SK-N-SH (cell line): Measurements from ENCODE around the gene NAALADL2. TPM values are rescaled to one million over a fixed set of nuclear protein-coding genes. Genes with fewer than 3 reads are reported as not detected.

Experiments
- CTCF ChIA-PET: fragments of 300-600, 350-600 bp; formaldehyde crosslinking; extraction: SDS; loops from one replicate; lab custom pipeline; 2021; lab: Yijun Ruan, JAX
- POLR2A ChIA-PET: fragments of 350-600 bp; sonication (Branson Sonifier 250); formaldehyde crosslinking; extraction: SDS; loops from one replicate; lab custom pipeline; 2020; ENCODE audit warnings: antibody characterized with exemption, inconsistent platforms; lab: Yijun Ruan, JAX
- DNase-seq: peaks from one replicate; pipeline ENCODE4 v3.0.0; 2012
- H2AFZ ChIP-seq: fragments of 200-600 bp; sonication (generic); 2 replicates; pipeline ENCODE4 v1.8.1; 2016; ENCODE audit warnings: antibody characterized with exemption, mild to moderate bottlenecking, low read depth
- H3F3A ChIP-seq: fragments of 200-600 bp; sonication (generic); replicated peaks from 2 replicates; pipeline ENCODE3; 2016; ENCODE audit warnings: antibody characterized with exemption, mild to moderate bottlenecking; ENCODE audit not compliant: insufficient read depth
- H3K27ac ChIP-seq, 2 experiments: fragments of 200-500 bp in 1 of 2; fragments of 200-600 bp in 1 of 2; sonication (Bioruptor generic) in 1 of 2; sonication (generic), shearing (Covaris generic) in 1 of 2; 2 replicates each; pipeline versions ENCODE4 v1.5.1 to v1.6.1; 2014 to 2016; ENCODE audit warnings: low read depth in 2 of 2, inconsistent platforms in 1 of 2, low read length in 1 of 2, mild to moderate bottlenecking in 1 of 2, mixed read lengths in 1 of 2
- H3K27me3 ChIP-seq: fragments of 200-600 bp; sonication (generic), shearing (Covaris generic); 2 replicates; pipeline ENCODE4 v1.6.1; 2016; ENCODE audit warnings: mixed run types; ENCODE audit not compliant: insufficient read depth
- H3K36me3 ChIP-seq, 2 experiments: fragments of 200-500 bp in 1 of 2; fragments of 200-600 bp in 1 of 2; sonication (Bioruptor generic) in 1 of 2; sonication (generic) in 1 of 2; replicated peaks in 1 of 2; 2 replicates each; pipeline versions ENCODE3 to v1.5.1; 2014 to 2016; ENCODE audit warnings: low read length in 1 of 2, mild to moderate bottlenecking in 1 of 2; ENCODE audit not compliant: insufficient read depth in 2 of 2, control insufficient read depth in 1 of 2
- H3K4me1 ChIP-seq, 2 experiments: fragments of 200-500 bp in 1 of 2; fragments of 200-600 bp in 1 of 2; sonication (Bioruptor generic) in 1 of 2; sonication (generic), shearing (Covaris generic) in 1 of 2; 2 replicates each; pipeline versions ENCODE4 v1.5.1 to v1.6.1; 2014 to 2016; ENCODE audit warnings: low read depth in 1 of 2, low read length in 1 of 2, mixed run types in 1 of 2; ENCODE audit not compliant: insufficient read depth in 2 of 2, control insufficient read depth in 1 of 2
- H3K4me2 ChIP-seq: fragments of 200-600 bp; sonication (generic), shearing (Covaris generic); 2 replicates; pipeline ENCODE4 v1.6.1; 2017; ENCODE audit warnings: mixed run types
- H3K4me3 ChIP-seq, 2 experiments: fragments of 200-500 bp in 1 of 2; fragments of 200-600 bp in 1 of 2; sonication (Bioruptor generic) in 1 of 2; sonication (generic), shearing (Covaris generic) in 1 of 2; 2 replicates each; pipeline versions ENCODE4 v1.5.1 to v1.8.1; 2014 to 2016; ENCODE audit warnings: low read depth in 2 of 2, inconsistent platforms in 1 of 2, low read length in 1 of 2, mild to moderate bottlenecking in 1 of 2, mixed read lengths in 1 of 2, moderate library complexity in 1 of 2
- H3K79me2 ChIP-seq: fragments of 200-600 bp; sonication (generic); 2 replicates; pipeline ENCODE4 v1.8.1; 2017; ENCODE audit warnings: mild to moderate bottlenecking; ENCODE audit not compliant: insufficient read depth
- H3K9ac ChIP-seq: fragments of 200-600 bp; sonication (generic); 2 replicates; pipeline ENCODE4 v1.6.1; 2017; ENCODE audit warnings: mixed run types
- H3K9me2 ChIP-seq: fragments of 200-600 bp; sonication (generic); 2 replicates; pipeline ENCODE4 v1.6.1; 2017; ENCODE audit warnings: mixed run types
- H3K9me3 ChIP-seq: fragments of 200-600 bp; sonication (generic); 2 replicates; pipeline ENCODE4 v1.6.1; 2017; ENCODE audit warnings: mixed run types, mild to moderate bottlenecking, moderate library complexity
- H4K20me1 ChIP-seq: fragments of 200-600 bp; sonication (generic); 2 replicates; pipeline ENCODE4 v1.6.1; 2017; ENCODE audit warnings: mild to moderate bottlenecking, mixed run types; ENCODE audit not compliant: insufficient read depth
- CHD2 ChIP-seq: fragments of 150-350 bp; IDR thresholded peaks from 2 replicates; pipeline ENCODE4 v1.6.1; 2018; ENCODE audit warnings: low read length; ENCODE audit not compliant: partially characterized antibody
- ELF1 ChIP-seq: IDR thresholded peaks from 2 replicates; pipeline ENCODE4 v1.4.0; 2012
- EP300 ChIP-seq, 2 experiments: IDR thresholded peaks; 2 replicates each; pipeline versions ENCODE4 v1.4.0 to v1.6.1; 2012; ENCODE audit warnings: borderline replicate concordance in 1 of 2, low read depth in 1 of 2, low read length in 1 of 2
- FOSL2 ChIP-seq: IDR thresholded peaks from 2 replicates; pipeline ENCODE4 v1.4.0; 2012; ENCODE audit warnings: low read depth, mild to moderate bottlenecking, moderate library complexity, borderline replicate concordance
- FOXJ3 ChIP-seq: sonication (generic); formaldehyde crosslinking; IDR thresholded peaks from 2 replicates; pipeline ENCODE4 v1.5.1; 2020; ENCODE audit warnings: mild to moderate bottlenecking, missing genetic modification reagents
- FOXM1 ChIP-seq: IDR thresholded peaks from 2 replicates; pipeline ENCODE4 v1.4.0; 2012; ENCODE audit warnings: low read depth, mild to moderate bottlenecking
- GABPA ChIP-seq: IDR thresholded peaks from 2 replicates; pipeline ENCODE4 v1.4.0; 2012; ENCODE audit warnings: low read depth, mild to moderate bottlenecking
- MAX ChIP-seq: IDR thresholded peaks from 2 replicates; pipeline ENCODE4 v1.4.0; 2012; ENCODE audit warnings: low read depth
- MXI1 ChIP-seq: IDR thresholded peaks from 2 replicates; pipeline ENCODE4 v1.6.1; 2012; ENCODE audit warnings: mild to moderate bottlenecking, low read depth, low read length, improper control_type of control experiment
- NFIC ChIP-seq: IDR thresholded peaks from 2 replicates; pipeline ENCODE4 v1.4.0; 2012; ENCODE audit warnings: borderline replicate concordance
- RCOR1 ChIP-seq: fragments of 150-350 bp; IDR thresholded peaks from 2 replicates; pipeline ENCODE4 v1.6.1; 2017; ENCODE audit warnings: antibody characterized with exemption, low read length
- RFX5 ChIP-seq: IDR thresholded peaks from 2 replicates; pipeline ENCODE4 v1.6.1; 2012; ENCODE audit warnings: mild to moderate bottlenecking, improper control_type of control experiment, low read length
- TAF1 ChIP-seq: IDR thresholded peaks from 2 replicates; pipeline ENCODE4 v1.6.1; 2012; ENCODE audit warnings: low read depth, mild to moderate bottlenecking, low read length, moderate library complexity, borderline replicate concordance
- TEAD4 ChIP-seq: IDR thresholded peaks from 2 replicates; pipeline ENCODE4 v1.4.0; 2012; ENCODE audit warnings: mild to moderate bottlenecking, borderline replicate concordance; ENCODE audit not compliant: insufficient read depth
- USF2 ChIP-seq: fragments of 150-350 bp; IDR thresholded peaks from 2 replicates; pipeline ENCODE4 v1.6.1; 2017; ENCODE audit warnings: antibody characterized with exemption, low read length, low read depth, borderline replicate concordance
- WGBS: methylation state at CpG from one replicate; pipeline ENCODE4 v1.1.6; 2017; ENCODE audit warnings: low lambda C conversion rate; 5-methylcytosine and 5-hydroxymethylcytosine counted together
- polyA plus RNA-seq, 3 experiments: library from polyadenylated mRNA; depleted of rRNA; stranded (reverse); fragments of >200 nt; gene quantifications; 2 replicates each; pipeline ENCODE4 v1.2.3, GENCODE V29; 2012
- TF ChIP-seq, protein P1 (sequence below): fragments of 200-600 bp; sonication (generic); IDR thresholded peaks from 2 replicates; pipeline ENCODE4 v1.6.1; 2017; ENCODE audit warnings: antibody characterized with exemption, mild to moderate bottlenecking, moderate library complexity
- TF ChIP-seq, protein P2 (sequence below): IDR thresholded peaks from 2 replicates; pipeline ENCODE4; 2012

The NAALADL2 gene
- polyA plus RNA-seq, 1 of the 3 experiments (the other 2 are of a cell fraction) = 1.2 TPM

GRCh38 chr3:175608356-175608755 lies 749.2 kb downstream of the NAALADL2 start:
- Histone ChIP-seq H3K36me3 (no peaks in the 10 kb centered on the region), H3K4me1 (no peaks in the 10 kb centered on the region; a peak in 1 of 4 replicates), H3F3A (no peaks in the 10 kb centered on the region), H3K9ac (no peak overlapping the region), H3K27me3 (no peaks in the 10 kb centered on the region), H3K9me2 (no peaks in the 10 kb centered on the region), H3K79me2 (no peaks in the 10 kb centered on the region), H3K4me2 (no peak overlapping the region), H4K20me1 (no peaks in the 10 kb centered on the region), H3K9me3 (no peaks in the 10 kb centered on the region), H2AFZ (no peak overlapping the region), H3K27ac (no peak overlapping the region), H3K4me3 (no peak overlapping the region)
- ChIA-PET POLR2A (no interaction called here), CTCF (interaction anchor here (1.1 kb wide), 1 partner anchor 35 kb away, joined by 3 read pairs; no protein-coding TSS in a partner anchor)
- WGBS = 87% methylated on average over 5 of the region's 5 CpGs
- TF ChIP-seq RFX5 = no peak
- TF ChIP-seq CHD2 = no peak
- DNase-seq = no peak

GRCh38 chr3:175608911-175609310 lies 749.8 kb downstream of the NAALADL2 start:
- Histone ChIP-seq H3F3A (no peaks in the 10 kb centered on the region), H2AFZ (no peak overlapping the region), H3K4me2 (no peak overlapping the region), H3K9me2 (no peaks in the 10 kb centered on the region), H3K36me3 (no peaks in the 10 kb centered on the region), H3K79me2 (no peaks in the 10 kb centered on the region), H3K4me1 (no peaks in the 10 kb centered on the region; a peak in 1 of 4 replicates), H4K20me1 (no peaks in the 10 kb centered on the region), H3K27me3 (no peaks in the 10 kb centered on the region), H3K9me3 (no peaks in the 10 kb centered on the region), H3K9ac (no peak overlapping the region), H3K4me3 (no peak overlapping the region)
- no peak for DNase-seq
- WGBS = 87% methylated on average over 2 of the region's 2 CpGs
- CTCF ChIA-PET = interaction anchor here (1.1 kb wide), 1 partner anchor 35 kb away, joined by 3 read pairs; no protein-coding TSS in a partner anchor
- POLR2A ChIA-PET = no interaction called here
- no peak for TF ChIP-seq EP300 (IDR thresholded peaks at IDR 0.05; ENCODE audit: borderline replicate concordance in 1 of 2, low read depth in 1 of 2, low read length in 1 of 2)
- TF ChIP-seq, protein P1, sequence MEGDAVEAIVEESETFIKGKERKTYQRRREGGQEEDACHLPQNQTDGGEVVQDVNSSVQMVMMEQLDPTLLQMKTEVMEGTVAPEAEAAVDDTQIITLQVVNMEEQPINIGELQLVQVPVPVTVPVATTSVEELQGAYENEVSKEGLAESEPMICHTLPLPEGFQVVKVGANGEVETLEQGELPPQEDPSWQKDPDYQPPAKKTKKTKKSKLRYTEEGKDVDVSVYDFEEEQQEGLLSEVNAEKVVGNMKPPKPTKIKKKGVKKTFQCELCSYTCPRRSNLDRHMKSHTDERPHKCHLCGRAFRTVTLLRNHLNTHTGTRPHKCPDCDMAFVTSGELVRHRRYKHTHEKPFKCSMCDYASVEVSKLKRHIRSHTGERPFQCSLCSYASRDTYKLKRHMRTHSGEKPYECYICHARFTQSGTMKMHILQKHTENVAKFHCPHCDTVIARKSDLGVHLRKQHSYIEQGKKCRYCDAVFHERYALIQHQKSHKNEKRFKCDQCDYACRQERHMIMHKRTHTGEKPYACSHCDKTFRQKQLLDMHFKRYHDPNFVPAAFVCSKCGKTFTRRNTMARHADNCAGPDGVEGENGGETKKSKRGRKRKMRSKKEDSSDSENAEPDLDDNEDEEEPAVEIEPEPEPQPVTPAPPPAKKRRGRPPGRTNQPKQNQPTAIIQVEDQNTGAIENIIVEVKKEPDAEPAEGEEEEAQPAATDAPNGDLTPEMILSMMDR = no peak
- TF ChIP-seq, all 33 proteins: peak for 0
- H3K27ac ChIP-seq = no peak overlapping the region

DNA sequence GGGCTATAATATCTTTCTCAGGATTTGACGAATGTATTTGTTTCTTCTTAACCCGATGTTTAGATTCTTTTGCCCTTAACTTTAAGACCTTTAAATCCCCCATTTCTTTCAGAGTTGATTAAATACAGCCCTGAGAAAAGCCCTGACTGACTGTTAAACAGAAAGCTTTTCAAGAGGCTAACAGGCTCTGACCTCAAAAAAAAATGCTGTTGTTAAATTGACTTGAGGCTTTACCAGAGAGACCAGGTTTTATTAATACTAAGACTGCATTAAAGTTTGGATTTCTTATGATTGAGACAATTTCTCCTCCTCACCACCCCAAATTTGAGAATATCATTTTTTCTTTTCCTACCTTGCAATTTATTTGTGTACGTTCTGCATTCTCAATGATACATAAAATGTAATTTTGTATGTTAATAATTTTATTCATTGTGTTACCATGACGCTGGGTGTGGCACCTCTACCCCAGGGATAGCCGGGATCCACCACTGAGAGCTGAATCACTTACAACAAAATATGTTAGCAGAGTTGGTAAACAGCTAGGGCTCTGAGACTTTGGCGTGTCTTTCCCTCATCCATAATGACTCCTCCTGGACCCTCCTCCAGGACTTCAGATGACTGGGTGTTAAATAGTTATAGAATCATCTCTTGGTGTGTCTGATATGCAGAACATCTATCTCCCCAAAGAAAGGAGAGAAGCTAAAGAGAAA lies 753.5 kb downstream of the NAALADL2 start:
- 76% methylated on average over 6 of the region's 6 CpGs for WGBS
- H3K4me2 ChIP-seq = no peak overlapping the region
- TF ChIP-seq MAX (no peak), FOXM1 (no peak), TEAD4 (no peak), FOXJ3 (CRISPR knock-in tag) (no peak), ELF1 (no peak), FOSL2 (no peak), EP300 (IDR thresholded peaks at IDR 0.05; ENCODE audit: borderline replicate concordance in 1 of 2, low read depth in 1 of 2, low read length in 1 of 2) (no peak), NFIC (no peak), USF2 (no peak), CHD2 (no peak), GABPA (no peak), MXI1 (no peak), RCOR1 (no peak), TAF1 (no peak)
- TF ChIP-seq, protein P2, sequence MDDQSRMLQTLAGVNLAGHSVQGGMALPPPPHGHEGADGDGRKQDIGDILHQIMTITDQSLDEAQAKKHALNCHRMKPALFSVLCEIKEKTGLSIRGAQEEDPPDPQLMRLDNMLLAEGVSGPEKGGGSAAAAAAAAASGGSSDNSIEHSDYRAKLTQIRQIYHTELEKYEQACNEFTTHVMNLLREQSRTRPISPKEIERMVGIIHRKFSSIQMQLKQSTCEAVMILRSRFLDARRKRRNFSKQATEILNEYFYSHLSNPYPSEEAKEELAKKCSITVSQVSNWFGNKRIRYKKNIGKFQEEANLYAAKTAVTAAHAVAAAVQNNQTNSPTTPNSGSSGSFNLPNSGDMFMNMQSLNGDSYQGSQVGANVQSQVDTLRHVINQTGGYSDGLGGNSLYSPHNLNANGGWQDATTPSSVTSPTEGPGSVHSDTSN = no peak

More for the DNA sequence above, 753.5 kb downstream of the NAALADL2 start:
- no peak overlapping the region for H3K27ac ChIP-seq
- H4K20me1 ChIP-seq = no peaks in the 10 kb centered on the region
- H2AFZ ChIP-seq = no peak overlapping the region
- no peak overlapping the region for H3K4me3 ChIP-seq
- POLR2A ChIA-PET = no interaction called here
- H3F3A ChIP-seq = no peaks in the 10 kb centered on the region
- DNase-seq = no peak
- CTCF ChIA-PET = no interaction called here
- no peak overlapping the region for H3K9ac ChIP-seq
- H3K9me3 ChIP-seq = no peaks in the 10 kb centered on the region
- no peaks in the 10 kb centered on the region; a peak in 1 of 4 replicates for H3K4me1 ChIP-seq
- no peaks in the 10 kb centered on the region for H3K79me2 ChIP-seq
- H3K27me3 ChIP-seq = no peaks in the 10 kb centered on the region
- no peaks in the 10 kb centered on the region for H3K9me2 ChIP-seq
- no peaks in the 10 kb centered on the region for H3K36me3 ChIP-seq
